MCF 10A (cell line): ENCODE measurements around the gene SMG6. TPM values are rescaled to one million over a fixed set of nuclear protein-coding genes. Genes with fewer than 3 reads are reported as not detected.

Source experiments
- BruUV-seq: library from RNA; stranded (reverse); fragments of 400-500 nt; replicated peaks from 2 replicates; lab custom pipeline; 2021; lab: Mats Ljungman, UMichigan
- CTCF ChIA-PET: fragments of 300-600 bp; sonication (Branson Sonifier 250); formaldehyde crosslinking; extraction: SDS; loops from one replicate; lab custom pipeline; 2021; ENCODE audit warnings: antibody characterized with exemption, inconsistent platforms; lab: Yijun Ruan, JAX
- POLR2A ChIA-PET: fragments of 300-600, 350-650 bp; sonication (Branson Sonifier 250); formaldehyde crosslinking; extraction: SDS; loops from one replicate; lab custom pipeline; 2020; ENCODE audit warnings: antibody characterized with exemption, inconsistent platforms; lab: Yijun Ruan, JAX
- DNase-seq: peaks from one replicate; pipeline ENCODE4 v3.0.0-alpha.2; 2018; ENCODE audit not compliant: unreplicated experiment
- H3K27ac Mint-ChIP-seq: one replicate; pipeline ENCODE4 v1.8.0; 2022; ENCODE audit warnings: mild to moderate bottlenecking, low read depth, mixed read lengths; ENCODE audit not compliant: unreplicated experiment
- H3K27me3 Mint-ChIP-seq: one replicate; pipeline ENCODE4 v1.8.0; 2022; ENCODE audit warnings: mixed read lengths; ENCODE audit not compliant: insufficient read depth, unreplicated experiment
- H3K36me3 Mint-ChIP-seq: one replicate; pipeline ENCODE4 v1.8.0; 2022; ENCODE audit warnings: mild to moderate bottlenecking, moderate library complexity, mixed read lengths; ENCODE audit not compliant: insufficient read depth, unreplicated experiment
- H3K4me1 Mint-ChIP-seq: one replicate; pipeline ENCODE4 v1.8.0; 2022; ENCODE audit warnings: mixed read lengths; ENCODE audit not compliant: insufficient read depth, unreplicated experiment
- H3K4me3 Mint-ChIP-seq: one replicate; pipeline ENCODE4 v1.8.0; 2022; ENCODE audit warnings: mild to moderate bottlenecking, moderate library complexity, mixed read lengths; ENCODE audit not compliant: unreplicated experiment
- H3K9me3 Mint-ChIP-seq: one replicate; pipeline ENCODE4 v1.8.0; 2022; ENCODE audit warnings: mixed read lengths; ENCODE audit not compliant: unreplicated experiment
- intact Hi-C: fragments of 100-400 bp; cut with micrococcal nuclease; formaldehyde crosslinking; loops from 2 replicates; pipeline ENCODE4 v1.14.1; 2022
- total RNA-seq: library from RNA; stranded (reverse); gene quantifications from 2 replicates; pipeline ENCODE4 v1.2.3, GENCODE V29; 2022
- TF ChIP-seq, protein P1 (sequence below): fragments of 200-600 bp; IDR thresholded peaks from one replicate; pipeline ENCODE4 v1.8.0; 2022; ENCODE audit warnings: antibody characterized with exemption, mild to moderate bottlenecking; ENCODE audit not compliant: unreplicated experiment

SMG6 gene
- total RNA-seq, 1 experiment from 2014 or later, result 17.0 TPM

DNA sequence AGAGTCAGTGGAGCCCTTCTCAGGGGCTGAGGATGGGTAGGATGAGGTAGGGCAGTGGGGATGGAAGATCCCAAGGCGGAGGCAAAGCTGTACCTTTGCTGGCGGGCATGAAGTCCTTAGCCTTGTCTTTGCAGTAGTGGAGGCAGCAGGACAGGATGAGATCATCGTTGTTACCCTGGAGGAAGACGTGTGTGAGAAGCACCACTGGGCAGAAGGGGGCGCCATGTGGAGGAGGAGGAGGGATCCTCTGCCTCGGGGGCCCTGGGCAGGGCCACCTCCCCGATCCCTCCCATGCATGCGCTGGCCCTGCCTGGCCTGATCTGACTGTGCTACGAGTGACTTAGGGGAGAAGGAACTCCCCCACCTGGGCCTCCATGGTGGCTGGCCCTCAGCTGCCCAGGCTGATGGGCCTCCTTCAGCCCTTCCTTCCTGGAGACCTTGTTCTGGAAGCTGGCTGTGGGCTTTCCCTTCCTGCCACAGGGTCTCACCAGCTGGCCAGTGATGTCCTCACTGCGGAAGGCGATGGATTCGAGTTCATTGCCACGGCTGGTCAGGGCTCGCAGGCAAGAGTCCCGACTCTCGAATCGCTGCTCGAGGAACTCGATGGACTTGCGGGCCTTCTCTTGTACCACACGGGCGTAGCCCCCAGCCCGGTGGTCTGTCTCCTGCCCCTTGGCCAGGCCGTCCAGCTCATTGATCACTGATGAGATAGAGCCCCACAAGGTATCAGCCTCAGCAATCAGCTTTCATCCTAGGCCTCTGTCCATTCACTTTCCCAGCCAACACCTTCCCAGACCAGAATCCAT, 238.4 kb downstream of the SMG6 start:
- H3K4me3 Mint-ChIP-seq, result no peak overlapping the region
- intact Hi-C loops, result no loop called here

DNA sequence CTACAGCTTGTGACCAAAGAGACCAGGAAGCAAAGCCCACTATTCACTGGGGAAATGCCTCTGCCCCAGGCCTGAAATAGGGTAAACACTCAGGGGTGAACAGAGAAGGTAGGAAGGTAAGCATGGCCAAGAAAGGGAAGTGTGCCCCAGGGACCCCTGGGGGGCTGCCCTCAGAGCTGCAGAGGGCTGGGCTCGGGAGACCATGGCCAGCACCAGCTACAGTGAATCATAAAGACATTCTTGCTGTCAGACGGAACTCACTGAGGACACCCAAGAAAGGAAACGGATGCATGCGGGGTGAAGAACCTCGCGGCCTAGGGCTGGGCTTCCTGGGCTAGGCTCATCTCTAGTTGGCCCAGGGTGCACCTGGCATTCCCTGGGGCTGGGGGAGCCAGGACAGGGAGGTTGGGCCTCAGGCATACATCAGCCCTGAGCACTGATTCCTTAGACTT, 239.0 kb downstream of the SMG6 start:
- Mint-ChIP-seq H3K27me3 (no peaks in the 10 kb centered on the region), H3K36me3 (no peaks in the 10 kb centered on the region), H3K9me3 (no peaks in the 10 kb centered on the region), H3K4me3 (no peak overlapping the region), H3K27ac (peak overlapping the region; percentile 61), H3K4me1 (no peaks in the 10 kb centered on the region)
- no peak for DNase-seq
- ChIA-PET CTCF (interaction anchor here (0.6 to 2.8 kb wide), 3 partner anchors 10 to 180 kb away, joined by 6 to 13 read pairs (median 8); partner anchors contain the start of gene HIC1), POLR2A (interaction anchor here (0.6 kb wide), 1 partner anchor 59 kb away, joined by 3 read pairs; no protein-coding TSS in a partner anchor)
- TF ChIP-seq, protein P1, sequence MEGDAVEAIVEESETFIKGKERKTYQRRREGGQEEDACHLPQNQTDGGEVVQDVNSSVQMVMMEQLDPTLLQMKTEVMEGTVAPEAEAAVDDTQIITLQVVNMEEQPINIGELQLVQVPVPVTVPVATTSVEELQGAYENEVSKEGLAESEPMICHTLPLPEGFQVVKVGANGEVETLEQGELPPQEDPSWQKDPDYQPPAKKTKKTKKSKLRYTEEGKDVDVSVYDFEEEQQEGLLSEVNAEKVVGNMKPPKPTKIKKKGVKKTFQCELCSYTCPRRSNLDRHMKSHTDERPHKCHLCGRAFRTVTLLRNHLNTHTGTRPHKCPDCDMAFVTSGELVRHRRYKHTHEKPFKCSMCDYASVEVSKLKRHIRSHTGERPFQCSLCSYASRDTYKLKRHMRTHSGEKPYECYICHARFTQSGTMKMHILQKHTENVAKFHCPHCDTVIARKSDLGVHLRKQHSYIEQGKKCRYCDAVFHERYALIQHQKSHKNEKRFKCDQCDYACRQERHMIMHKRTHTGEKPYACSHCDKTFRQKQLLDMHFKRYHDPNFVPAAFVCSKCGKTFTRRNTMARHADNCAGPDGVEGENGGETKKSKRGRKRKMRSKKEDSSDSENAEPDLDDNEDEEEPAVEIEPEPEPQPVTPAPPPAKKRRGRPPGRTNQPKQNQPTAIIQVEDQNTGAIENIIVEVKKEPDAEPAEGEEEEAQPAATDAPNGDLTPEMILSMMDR, result no peak
- no TSS peak for BruUV-seq
- intact Hi-C loops, result no loop called here

More for the DNA sequence above, 238.4 kb downstream of the SMG6 start:
- peak; percentile 46 for DNase-seq
- Mint-ChIP-seq H3K4me1 (no peaks in the 10 kb centered on the region), H3K27ac (peak overlapping the region; percentile 61), H3K9me3 (no peaks in the 10 kb centered on the region), H3K36me3 (peaks cover 5% of the 10 kb centered on the region), H3K27me3 (no peaks in the 10 kb centered on the region)
- POLR2A ChIA-PET, result no interaction called here
- BruUV-seq, result no TSS peak
- TF ChIP-seq, protein P1, result peak; percentile 23
- CTCF ChIA-PET, result interaction anchor here (0.5 to 2.8 kb wide), 5 partner anchors 11 to 1092 kb away, joined by 3 to 13 read pairs (median 5); partner anchors contain the start of gene HIC1

DNA sequence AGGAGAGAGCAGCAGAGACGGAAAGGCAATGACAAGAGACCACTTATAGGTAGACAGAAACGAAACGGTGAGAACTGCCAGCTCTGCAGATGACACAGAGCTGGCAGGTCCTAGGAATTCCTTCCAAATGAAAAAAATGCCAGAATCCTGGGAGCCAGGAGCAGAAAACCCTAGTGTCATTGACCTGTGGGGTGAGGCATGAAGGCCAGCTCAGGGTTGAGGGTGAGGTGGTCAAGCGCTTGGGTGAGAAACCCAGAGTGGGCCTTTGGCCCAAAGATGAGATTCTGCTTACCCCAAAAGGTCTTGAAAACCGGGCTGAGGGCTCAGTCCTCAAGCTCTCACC, 239.5 kb downstream of the SMG6 start:
- H3K27me3 Mint-ChIP-seq, result no peaks in the 10 kb centered on the region
- H3K27ac Mint-ChIP-seq, result no peak overlapping the region
- no TSS peak for BruUV-seq
- no peaks in the 10 kb centered on the region for H3K9me3 Mint-ChIP-seq
- intact Hi-C loops, result no loop called here
- no peaks in the 10 kb centered on the region for H3K36me3 Mint-ChIP-seq
- H3K4me3 Mint-ChIP-seq, result no peak overlapping the region
- ChIA-PET POLR2A (interaction anchor here (0.6 kb wide), 1 partner anchor 59 kb away, joined by 3 read pairs; no protein-coding TSS in a partner anchor), CTCF (interaction anchor here (0.6 to 2.8 kb wide), 4 partner anchors 10 to 342 kb away, joined by 5 to 13 read pairs (median 7); partner anchors contain the start of gene HIC1)
- TF ChIP-seq, protein P1, result no peak
- H3K4me1 Mint-ChIP-seq, result no peaks in the 10 kb centered on the region
- DNase-seq, result no peak
